Right atrium auricular region (tissue), 2 donors: ENCODE data around the gene NDUFS8. TPM values are rescaled to one million over a fixed set of nuclear protein-coding genes. Genes with fewer than 3 reads are reported as not detected.

ENCODE experiments used
- DNase-seq: peaks from one replicate; pipeline ENCODE4 v3.0.0-alpha.2; 2019; ENCODE audit warnings: low spot score
- H3K27ac ChIP-seq, 2 donors: fragments of 200-600 bp; sonication (generic); 1 replicate in 1 of 2; 2 replicates in 1 of 2; pipeline ENCODE4 v1.5.1; 2016 to 2019
- H3K27me3 ChIP-seq, 2 donors: fragments of 200-600 bp; sonication (generic); one replicate each; pipeline versions ENCODE4 v1.5.1 to v1.6.0; 2017 to 2019
- H3K36me3 ChIP-seq: fragments of 200-600 bp; sonication (generic); one replicate; pipeline ENCODE4 v1.5.1; 2016
- H3K4me1 ChIP-seq, 2 donors: fragments of 200-600 bp; sonication (generic); one replicate each; pipeline versions ENCODE4 v1.5.1 to v1.6.0; 2017 to 2019
- H3K4me3 ChIP-seq, 2 donors: fragments of 200-600 bp; sonication (generic); 1 replicate in 1 of 2; 2 replicates in 1 of 2; pipeline ENCODE4 v1.5.1; 2017 to 2019; ENCODE audit warnings: mild to moderate bottlenecking in 1 of 2, moderate library complexity in 1 of 2
- H3K9me3 ChIP-seq, 2 donors: fragments of 200-600 bp; sonication (generic); one replicate each; pipeline ENCODE4 v1.5.1; 2019
- CTCF ChIP-seq, 2 donors: fragments of 200-600 bp; sonication (generic); IDR thresholded peaks; one replicate each; pipeline ENCODE4 v1.5.1; 2019; ENCODE audit warnings: antibody characterized with exemption in 2 of 2
- total RNA-seq, 2 donors: library from RNA; depleted of rRNA; stranded (reverse); fragments of >200 nt; gene quantifications; one replicate each; pipeline ENCODE4 v1.1.0, GENCODE V29; 2016

Gene NDUFS8
- total RNA-seq, 2 donors from 2014 or later = 436 to 568 TPM

GRCh38 chr11:68015467-68015866 is 15.0 kb upstream of the NDUFS8 start:
- H3K27ac ChIP-seq = no peak overlapping the region
- DNase-seq = no peak
- H3K36me3 ChIP-seq = no peaks in the 10 kb centered on the region
- no peak for TF ChIP-seq CTCF (IDR thresholded peaks at IDR 0.05)
- H3K9me3 ChIP-seq = no peaks in the 10 kb centered on the region
- no peaks in the 10 kb centered on the region for H3K27me3 ChIP-seq
- H3K4me1 ChIP-seq = peaks cover 0 to 21% of the 10 kb centered on the region in 2 donors
- H3K4me3 ChIP-seq = no peak overlapping the region

- TF ChIP-seq CTCF (IDR thresholded peaks at IDR 0.05) = no peak
- DNase-seq = no peak
- H3K27ac ChIP-seq = no peak overlapping the region
Observed at GRCh38 chr11:68016161-68016903, 14.1 kb upstream of the NDUFS8 start.

GRCh38 chr11:68016904-68017817 is 13.3 kb upstream of the NDUFS8 start:
- peaks cover 0 to 9% of the 10 kb centered on the region in 2 donors for H3K4me1 ChIP-seq
- no peak for TF ChIP-seq CTCF (IDR thresholded peaks at IDR 0.05)
- no peak overlapping the region for H3K4me3 ChIP-seq
- no peak for DNase-seq
- H3K36me3 ChIP-seq = no peaks in the 10 kb centered on the region
- H3K9me3 ChIP-seq = no peaks in the 10 kb centered on the region
- no peaks in the 10 kb centered on the region for H3K27me3 ChIP-seq
- no peak overlapping the region for H3K27ac ChIP-seq

More at GRCh38 chr11:68016161-68016903, 14.1 kb upstream of the NDUFS8 start:
- Histone ChIP-seq H3K9me3 (no peaks in the 10 kb centered on the region), H3K4me3 (no peak overlapping the region), H3K36me3 (no peaks in the 10 kb centered on the region), H3K4me1 (peaks cover 0 to 12% of the 10 kb centered on the region in 2 donors), H3K27me3 (no peaks in the 10 kb centered on the region)

GRCh38 chr11:68017980-68018729 is 12.3 kb upstream of the NDUFS8 start:
- H3K36me3 ChIP-seq = no peaks in the 10 kb centered on the region
- H3K4me3 ChIP-seq = no peak overlapping the region
- H3K4me1 ChIP-seq = peaks cover 0 to 9% of the 10 kb centered on the region in 2 donors
- H3K27me3 ChIP-seq = no peaks in the 10 kb centered on the region
- H3K27ac ChIP-seq = no peak overlapping the region
- TF ChIP-seq CTCF (IDR thresholded peaks at IDR 0.05) = no peak
- H3K9me3 ChIP-seq = no peaks in the 10 kb centered on the region
- no peak for DNase-seq

- peaks cover 0 to 9% of the 10 kb centered on the region in 2 donors for H3K4me1 ChIP-seq
- TF ChIP-seq CTCF (IDR thresholded peaks at IDR 0.05) = no peak
- no peaks in the 10 kb centered on the region for H3K9me3 ChIP-seq
- H3K27me3 ChIP-seq = no peaks in the 10 kb centered on the region
- DNase-seq = no peak
- H3K27ac ChIP-seq = no peak overlapping the region
- H3K4me3 ChIP-seq = no peak overlapping the region
- no peaks in the 10 kb centered on the region for H3K36me3 ChIP-seq
Observed at GRCh38 chr11:68018730-68019190, 11.7 kb upstream of the NDUFS8 start.
